ENCODE results near the gene ZNF263.

ZNF263 gene

DNA sequence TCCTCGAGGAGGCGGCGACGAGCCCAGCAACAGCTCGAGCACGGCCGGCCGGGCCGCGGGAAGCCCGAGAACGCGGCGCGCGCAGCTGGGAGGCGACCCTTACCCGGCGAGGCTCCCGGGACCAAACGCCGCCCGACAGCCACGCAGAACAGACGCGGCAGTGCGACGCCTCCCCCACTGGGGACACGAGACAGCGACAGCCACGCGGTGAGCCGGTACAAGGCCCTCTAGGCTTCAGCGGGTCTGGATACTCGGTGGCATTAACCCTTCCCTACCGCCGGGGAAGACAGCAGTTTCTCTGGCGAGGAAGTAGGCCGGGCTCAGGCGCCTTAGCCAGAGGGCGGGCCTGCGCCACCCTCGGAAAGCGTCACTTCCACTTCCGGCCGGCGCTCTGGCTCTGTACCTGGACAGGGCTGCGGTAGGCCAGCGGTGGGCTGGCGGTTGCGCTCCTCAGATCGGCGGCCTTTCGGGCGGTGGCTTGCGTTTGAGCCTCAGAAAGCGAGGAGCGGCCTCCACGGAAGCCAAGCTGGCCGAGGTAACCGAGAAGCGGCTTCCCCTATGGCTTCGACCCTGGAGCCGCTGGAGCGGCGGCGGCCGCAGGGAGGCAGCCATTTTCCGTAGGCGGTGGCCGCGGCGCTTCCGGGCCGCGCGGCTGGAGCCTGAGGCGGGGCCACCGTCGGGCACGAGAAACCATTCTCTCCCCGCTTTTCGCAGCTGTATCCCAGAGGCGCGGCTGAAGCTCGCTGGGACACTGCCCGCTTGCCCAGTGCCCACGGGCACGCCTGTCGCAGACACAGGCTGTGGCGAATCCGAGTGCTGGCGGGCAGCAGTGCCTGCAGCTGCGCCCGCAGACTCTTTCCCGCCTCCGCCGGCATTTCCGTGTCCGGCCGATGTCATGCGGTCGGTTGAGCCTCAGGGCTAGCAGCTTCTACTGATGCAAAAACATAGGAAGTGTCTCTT, 22.1 kb downstream of the ZNF263 start, which contains the start of the genes TIGD7 and ZNF75A:
Gene TIGD7, minus strand, starts transcription at position 322 of the 960 bp plus-strand sequence. CDS start 4,816 bp downstream, outside the sequence.
Gene ZNF75A, plus strand, starts transcription at position 389 of the 960 bp plus-strand sequence. CDS start 2,932 bp downstream, outside the sequence.
- H3K27ac ChIP-seq, result peak within 1 kb of the TSS; percentile 87
- TF ChIP-seq, protein P1, sequence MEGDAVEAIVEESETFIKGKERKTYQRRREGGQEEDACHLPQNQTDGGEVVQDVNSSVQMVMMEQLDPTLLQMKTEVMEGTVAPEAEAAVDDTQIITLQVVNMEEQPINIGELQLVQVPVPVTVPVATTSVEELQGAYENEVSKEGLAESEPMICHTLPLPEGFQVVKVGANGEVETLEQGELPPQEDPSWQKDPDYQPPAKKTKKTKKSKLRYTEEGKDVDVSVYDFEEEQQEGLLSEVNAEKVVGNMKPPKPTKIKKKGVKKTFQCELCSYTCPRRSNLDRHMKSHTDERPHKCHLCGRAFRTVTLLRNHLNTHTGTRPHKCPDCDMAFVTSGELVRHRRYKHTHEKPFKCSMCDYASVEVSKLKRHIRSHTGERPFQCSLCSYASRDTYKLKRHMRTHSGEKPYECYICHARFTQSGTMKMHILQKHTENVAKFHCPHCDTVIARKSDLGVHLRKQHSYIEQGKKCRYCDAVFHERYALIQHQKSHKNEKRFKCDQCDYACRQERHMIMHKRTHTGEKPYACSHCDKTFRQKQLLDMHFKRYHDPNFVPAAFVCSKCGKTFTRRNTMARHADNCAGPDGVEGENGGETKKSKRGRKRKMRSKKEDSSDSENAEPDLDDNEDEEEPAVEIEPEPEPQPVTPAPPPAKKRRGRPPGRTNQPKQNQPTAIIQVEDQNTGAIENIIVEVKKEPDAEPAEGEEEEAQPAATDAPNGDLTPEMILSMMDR (conservative IDR thresholded peaks at IDR 0.05), result 0 out of 2 replicates have a peak, but pooled peaks have one; percentile 7

DNA sequence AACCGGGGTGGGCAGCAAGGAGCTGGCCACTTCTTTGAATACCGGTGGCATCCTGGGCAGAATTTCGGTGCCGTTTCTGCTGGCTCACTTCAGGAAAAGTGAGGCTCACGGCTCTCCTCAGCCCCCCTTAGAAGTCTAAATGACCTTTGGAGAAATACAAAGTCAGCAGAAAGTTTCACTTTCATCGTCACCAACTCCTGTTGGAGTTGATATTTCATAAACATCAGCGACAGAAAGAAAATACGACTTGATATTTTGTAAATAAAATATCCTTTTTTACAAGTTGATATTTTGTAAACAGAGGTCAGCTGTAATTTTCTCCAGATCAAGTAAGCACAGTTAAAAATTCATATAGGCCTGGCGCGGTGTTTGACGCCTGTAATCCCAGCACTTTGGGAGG, 22.8 kb downstream of the ZNF263 start:
- H3K27ac ChIP-seq, result peak overlapping the region; percentile 87
- TF ChIP-seq, protein P1 (conservative IDR thresholded peaks at IDR 0.05), result no peak

DNA sequence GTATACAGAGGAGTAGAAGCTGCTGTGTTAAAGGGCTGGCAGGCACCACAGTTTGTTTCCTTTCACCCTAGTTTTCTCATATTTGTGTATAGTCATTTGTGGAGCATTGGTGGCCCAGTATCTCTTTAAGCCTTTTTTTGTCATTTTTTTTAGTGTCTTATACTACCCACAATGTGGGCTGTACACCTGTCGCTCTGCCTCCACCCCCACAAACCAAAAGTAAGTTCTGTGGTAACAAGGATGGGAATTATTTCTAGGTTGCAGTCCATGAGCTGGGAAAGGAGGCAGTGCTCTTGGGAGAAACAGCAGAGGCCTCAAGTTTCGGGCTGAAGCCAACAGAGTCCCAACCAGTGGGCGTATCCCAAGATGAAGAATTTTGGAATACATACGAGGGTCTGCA, 28.2 kb downstream of the ZNF263 start:
- H3K27ac ChIP-seq, result no peak overlapping the region
- TF ChIP-seq, protein P1 (conservative IDR thresholded peaks at IDR 0.05), result no peak

DNA sequence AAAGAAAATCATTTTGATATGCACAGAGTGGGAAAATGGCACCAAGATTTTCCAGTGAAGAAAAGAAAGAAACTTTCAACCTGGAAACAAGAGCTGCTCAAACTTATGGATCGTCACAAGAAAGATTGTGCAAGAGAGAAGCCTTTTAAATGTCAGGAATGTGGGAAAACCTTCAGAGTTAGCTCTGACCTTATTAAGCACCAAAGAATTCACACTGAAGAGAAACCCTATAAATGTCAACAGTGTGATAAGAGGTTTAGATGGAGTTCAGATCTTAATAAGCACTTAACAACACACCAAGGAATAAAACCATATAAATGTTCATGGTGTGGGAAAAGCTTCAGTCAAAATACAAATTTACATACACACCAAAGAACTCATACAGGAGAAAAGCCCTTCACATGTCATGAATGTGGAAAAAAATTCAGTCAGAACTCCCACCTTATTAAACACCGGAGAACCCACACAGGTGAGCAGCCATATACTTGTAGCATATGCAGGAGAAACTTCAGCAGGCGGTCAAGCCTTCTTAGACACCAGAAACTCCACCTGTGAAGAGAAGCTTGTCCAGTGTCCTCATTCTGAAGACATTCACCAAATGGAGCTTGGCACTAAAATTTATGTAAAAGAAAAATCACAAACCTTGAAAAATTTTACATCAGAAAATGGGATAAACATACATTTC, 34.2 kb downstream of the ZNF263 start:
- TF ChIP-seq, protein P1 (conservative IDR thresholded peaks at IDR 0.05), result no peak
- H3K27ac ChIP-seq, result no peak overlapping the region

DNA sequence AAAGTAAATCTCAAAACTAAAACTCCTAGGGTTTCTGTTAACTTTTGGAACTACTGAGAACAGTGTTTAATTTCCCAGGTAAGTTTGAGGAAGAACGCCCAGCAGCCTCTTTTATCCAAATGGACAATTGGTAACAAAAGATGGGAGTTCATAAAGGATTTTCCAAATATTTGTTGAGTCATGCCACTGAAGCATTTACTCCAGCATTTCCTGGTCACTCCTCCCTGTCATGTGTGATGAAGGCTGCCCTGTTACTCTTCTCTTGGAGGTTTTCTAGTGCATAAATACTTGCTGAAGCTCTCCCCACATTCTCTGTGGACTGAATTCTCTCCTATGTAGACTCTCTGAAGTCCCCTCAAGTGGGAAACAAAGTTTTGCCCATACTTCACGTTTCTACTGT, 38.5 kb downstream of the ZNF263 start:
- H3K27ac ChIP-seq, result no peak overlapping the region
- TF ChIP-seq, protein P1 (conservative IDR thresholded peaks at IDR 0.05), result no peak

DNA sequence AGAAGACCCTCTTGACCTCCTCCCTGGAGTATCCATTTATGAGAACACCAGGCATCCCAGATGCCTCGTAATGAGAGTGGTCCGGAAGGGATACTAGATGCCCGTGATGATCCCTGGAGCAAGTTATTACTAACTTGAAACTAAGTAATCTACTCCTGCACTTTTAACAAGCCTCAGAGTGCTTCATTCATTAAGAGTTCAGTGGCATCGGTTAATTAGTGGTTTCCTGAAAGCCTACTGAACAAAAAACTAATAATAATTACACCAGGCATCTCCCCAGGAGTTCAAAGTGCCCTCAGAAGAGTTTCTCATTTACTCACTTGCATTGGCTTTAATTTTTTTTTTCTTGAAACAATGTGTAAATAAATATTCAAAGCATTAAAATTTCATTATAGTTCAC, 44.2 kb downstream of the ZNF263 start:
- TF ChIP-seq, protein P1 (conservative IDR thresholded peaks at IDR 0.05), result no peak
- H3K27ac ChIP-seq, result no peak overlapping the region

DNA sequence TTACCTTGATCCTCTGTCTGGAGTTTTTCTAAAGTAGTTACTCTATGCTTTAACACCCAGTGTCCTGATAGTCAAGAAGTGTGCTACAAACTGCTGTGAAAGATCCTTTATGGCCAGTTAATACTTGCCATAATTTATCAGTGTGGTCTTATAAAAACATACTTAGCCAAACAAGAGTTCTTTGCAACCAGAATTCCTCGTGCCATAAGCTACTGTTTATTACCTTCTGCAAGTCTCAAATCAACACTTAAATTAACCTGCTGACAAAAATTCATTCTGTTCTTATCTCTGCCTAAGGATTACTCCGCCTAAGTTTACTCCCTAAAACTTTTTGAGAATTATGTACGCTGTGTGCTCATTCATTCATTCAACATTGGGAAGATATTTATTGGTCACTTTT, 44.8 kb downstream of the ZNF263 start:
- H3K27ac ChIP-seq, result no peak overlapping the region
- TF ChIP-seq, protein P1 (conservative IDR thresholded peaks at IDR 0.05), result no peak

Data from VCaP (cell line).